Esophagus squamous epithelium (tissue), 5 donors: Measurements from ENCODE around the gene HECTD1. TPM values are rescaled to one million over a fixed set of nuclear protein-coding genes. Genes with fewer than 3 reads are reported as not detected.

Experiments
- DNase-seq: peaks from one replicate; lab custom pipeline; 2025; lab: John Stamatoyannopoulos, UW
- H3K27ac ChIP-seq, 4 donors: fragments of 200-600 bp; sonication (generic); one replicate each; pipeline ENCODE4 v1.5.1; 2016 to 2019; ENCODE audit warnings: mild to moderate bottlenecking in 1 of 4
- H3K27me3 ChIP-seq, 4 donors: fragments of 200-600 bp; sonication (generic); 1 replicate in 3 of 4; 2 replicates in 1 of 4; pipeline versions ENCODE4 v1.5.1 to v1.6.0; 2017 to 2021; ENCODE audit warnings: antibody characterized with exemption in 1 of 4
- H3K36me3 ChIP-seq, 3 donors: fragments of 200-600 bp; sonication (generic); one replicate each; pipeline ENCODE4 v1.5.1; 2016 to 2019
- H3K4me1 ChIP-seq, 3 donors: fragments of 200-600 bp; sonication (generic); one replicate each; pipeline ENCODE4 v1.5.1; 2017 to 2019
- H3K4me3 ChIP-seq, 4 donors: fragments of 200-600 bp; sonication (generic); 1 replicate in 3 of 4; 2 replicates in 1 of 4; pipeline ENCODE4 v1.5.1; 2016 to 2019; ENCODE audit warnings: mild to moderate bottlenecking in 2 of 4, moderate library complexity in 1 of 4
- H3K9me3 ChIP-seq, 3 donors: fragments of 200-600 bp; sonication (generic); one replicate each; pipeline ENCODE4 v1.5.1; 2016 to 2019
- POLR2A ChIP-seq, 4 donors: fragments of 450-650 bp; IDR thresholded peaks; one replicate each; pipeline ENCODE4 v1.6.1; 2017; ENCODE audit warnings: antibody characterized with exemption in 4 of 4, mild to moderate bottlenecking in 4 of 4, moderate library complexity in 3 of 4
- WGBS, 2 donors: methylation state at CpG; one replicate each; pipeline ENCODE4 v1.1.5; 2018; 5-methylcytosine and 5-hydroxymethylcytosine counted together
- intact Hi-C: fragments of 100-400 bp; cut with DNase I; formaldehyde crosslinking; loops from one replicate; pipeline ENCODE4 v1.15.0; 2022
- total RNA-seq, 4 donors: library from RNA; depleted of rRNA; stranded (reverse); fragments of >200 nt; gene quantifications; one replicate each; pipeline ENCODE4 v1.1.0, GENCODE V29; 2016
- TF ChIP-seq, protein P1 (sequence below), 6 experiments: fragments of 450-650 bp in 4 of 6; fragments of 200-600 bp in 2 of 6; sonication (generic) in 2 of 6; IDR thresholded peaks; one replicate each; pipeline ENCODE4 v1.5.1; 2016 to 2019; ENCODE audit warnings: antibody characterized with exemption in 6 of 6, mild to moderate bottlenecking in 4 of 6, moderate library complexity in 4 of 6
- donor health status: DM: yes; HTN: yes; CAD: no.

HECTD1 gene
- total RNA-seq, 4 donors from 2014 or later, result 175 to 250 (median 194) TPM

DNA sequence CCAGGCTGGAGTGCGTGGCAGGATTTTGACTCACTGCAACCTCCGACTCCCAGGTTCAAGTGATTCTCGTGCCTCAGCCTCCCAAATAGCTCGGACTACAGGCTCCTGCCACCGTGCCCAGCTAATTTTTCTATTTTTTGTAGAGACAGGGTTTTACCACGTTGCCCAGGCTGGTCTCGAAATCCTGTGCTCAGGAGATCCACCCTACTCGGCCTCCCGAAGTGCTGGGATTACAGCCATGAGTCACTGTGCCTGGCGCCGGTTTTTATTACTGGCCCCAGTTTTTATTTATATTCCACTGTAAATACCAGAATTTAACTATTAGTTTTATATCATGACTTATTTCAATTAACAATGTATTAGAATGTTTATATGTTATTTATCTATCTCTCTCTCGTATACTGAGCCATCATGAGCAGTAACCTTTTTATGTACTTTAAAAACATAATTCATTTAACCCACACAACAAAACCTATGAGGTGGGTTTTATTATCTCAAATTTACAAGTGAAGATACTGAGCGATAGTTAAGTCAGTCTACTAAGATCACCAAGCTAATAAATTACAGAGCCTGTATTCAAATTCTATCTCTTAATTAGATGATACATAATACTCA lies 47.8 kb downstream of the HECTD1 start:
- Histone ChIP-seq H3K4me3 (no peak overlapping the region), H3K4me1 (peaks cover 0 to 16% (median 0%) of the 10 kb centered on the region in 3 donors), H3K27me3 (no peaks in the 10 kb centered on the region), H3K9me3 (no peaks in the 10 kb centered on the region), H3K27ac (peak overlapping the region in 2 of 4 donors; percentile 9 to 29), H3K36me3 (peaks cover 0 to 100% (median 21%) of the 10 kb centered on the region in 3 donors)
- intact Hi-C loops, result no loop called here
- no peak for TF ChIP-seq POLR2A (IDR thresholded peaks at IDR 0.05)
- TF ChIP-seq, protein P1, sequence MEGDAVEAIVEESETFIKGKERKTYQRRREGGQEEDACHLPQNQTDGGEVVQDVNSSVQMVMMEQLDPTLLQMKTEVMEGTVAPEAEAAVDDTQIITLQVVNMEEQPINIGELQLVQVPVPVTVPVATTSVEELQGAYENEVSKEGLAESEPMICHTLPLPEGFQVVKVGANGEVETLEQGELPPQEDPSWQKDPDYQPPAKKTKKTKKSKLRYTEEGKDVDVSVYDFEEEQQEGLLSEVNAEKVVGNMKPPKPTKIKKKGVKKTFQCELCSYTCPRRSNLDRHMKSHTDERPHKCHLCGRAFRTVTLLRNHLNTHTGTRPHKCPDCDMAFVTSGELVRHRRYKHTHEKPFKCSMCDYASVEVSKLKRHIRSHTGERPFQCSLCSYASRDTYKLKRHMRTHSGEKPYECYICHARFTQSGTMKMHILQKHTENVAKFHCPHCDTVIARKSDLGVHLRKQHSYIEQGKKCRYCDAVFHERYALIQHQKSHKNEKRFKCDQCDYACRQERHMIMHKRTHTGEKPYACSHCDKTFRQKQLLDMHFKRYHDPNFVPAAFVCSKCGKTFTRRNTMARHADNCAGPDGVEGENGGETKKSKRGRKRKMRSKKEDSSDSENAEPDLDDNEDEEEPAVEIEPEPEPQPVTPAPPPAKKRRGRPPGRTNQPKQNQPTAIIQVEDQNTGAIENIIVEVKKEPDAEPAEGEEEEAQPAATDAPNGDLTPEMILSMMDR (IDR thresholded peaks at IDR 0.05), result no peak
- no peak for DNase-seq
- 73 to 81% methylated on average over 13 of the region's 13 CpGs for WGBS, 2 donors

DNA sequence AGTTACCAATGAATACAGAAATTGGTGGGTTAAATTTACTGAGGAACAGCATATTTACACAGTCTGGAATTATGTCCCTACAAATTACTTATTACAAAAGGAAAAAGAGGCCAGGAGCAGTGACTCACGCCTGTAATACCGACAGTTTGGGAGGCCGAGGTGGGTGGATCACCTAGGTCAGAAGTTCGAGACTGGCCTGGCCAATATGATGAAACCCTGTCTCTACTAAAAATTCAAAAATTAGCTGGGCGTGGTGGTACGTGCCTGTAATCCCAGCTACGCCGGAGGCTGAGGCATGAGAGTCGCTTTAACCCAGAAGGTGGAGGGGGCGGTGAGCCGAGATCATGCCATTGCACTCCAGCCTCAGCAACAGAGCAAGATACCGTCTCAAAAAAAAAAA lies 52.6 kb downstream of the HECTD1 start:
- intact Hi-C loops, result no loop called here
- Histone ChIP-seq H3K27ac (no peak overlapping the region), H3K27me3 (no peaks in the 10 kb centered on the region), H3K36me3 (peaks cover 9 to 100% (median 26%) of the 10 kb centered on the region in 3 donors), H3K9me3 (no peaks in the 10 kb centered on the region), H3K4me3 (no peak overlapping the region), H3K4me1 (peaks cover 0 to 7% (median 0%) of the 10 kb centered on the region in 3 donors)
- WGBS, 2 donors, result 73 to 75% methylated on average over 9 to 11 of the region's 12 CpGs
- DNase-seq, result no peak
- TF ChIP-seq, protein P1 (IDR thresholded peaks at IDR 0.05), result no peak
- TF ChIP-seq POLR2A (IDR thresholded peaks at IDR 0.05), result no peak

DNA sequence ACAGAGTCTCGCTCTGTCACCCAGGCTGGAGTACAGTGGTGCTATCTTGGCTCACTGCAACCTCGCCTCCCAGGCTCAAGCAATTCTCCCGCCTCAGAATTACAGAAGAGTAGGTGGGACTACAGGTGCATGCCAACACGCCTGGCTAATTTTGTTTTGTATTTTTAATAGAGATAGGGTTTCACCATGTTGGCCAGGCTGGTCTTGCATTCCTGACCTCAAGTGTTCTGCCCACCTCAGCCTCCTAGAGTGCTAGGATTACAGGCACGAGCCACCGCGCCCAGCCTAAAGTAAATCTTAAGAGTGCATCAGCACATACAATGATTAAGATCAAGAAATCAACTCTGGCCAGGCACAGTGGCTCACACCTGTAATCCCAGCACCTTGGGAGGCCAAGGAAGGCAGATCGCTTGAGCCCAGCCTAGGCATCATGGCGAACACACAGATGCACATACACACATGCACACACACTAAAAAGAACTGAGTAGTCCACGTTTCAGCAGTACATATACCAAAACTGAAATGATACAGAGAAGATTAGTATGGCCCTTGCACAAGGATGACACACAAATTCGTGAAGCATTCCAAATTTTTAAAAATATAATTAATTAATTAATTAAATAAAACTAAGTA lies 65.0 kb downstream of the HECTD1 start:
- Histone ChIP-seq H3K4me3 (no peak overlapping the region), H3K27me3 (no peaks in the 10 kb centered on the region), H3K9me3 (no peaks in the 10 kb centered on the region), H3K36me3 (peaks cover 8 to 100% (median 27%) of the 10 kb centered on the region in 3 donors), H3K4me1 (no peaks in the 10 kb centered on the region), H3K27ac (no peak overlapping the region)
- intact Hi-C loops, result no loop called here
- no peak for TF ChIP-seq POLR2A (IDR thresholded peaks at IDR 0.05)
- TF ChIP-seq, protein P1 (IDR thresholded peaks at IDR 0.05), result no peak
- no peak for DNase-seq
- WGBS, 2 donors, result 88 to 91% methylated on average over 8 to 11 of the region's 11 CpGs

DNA sequence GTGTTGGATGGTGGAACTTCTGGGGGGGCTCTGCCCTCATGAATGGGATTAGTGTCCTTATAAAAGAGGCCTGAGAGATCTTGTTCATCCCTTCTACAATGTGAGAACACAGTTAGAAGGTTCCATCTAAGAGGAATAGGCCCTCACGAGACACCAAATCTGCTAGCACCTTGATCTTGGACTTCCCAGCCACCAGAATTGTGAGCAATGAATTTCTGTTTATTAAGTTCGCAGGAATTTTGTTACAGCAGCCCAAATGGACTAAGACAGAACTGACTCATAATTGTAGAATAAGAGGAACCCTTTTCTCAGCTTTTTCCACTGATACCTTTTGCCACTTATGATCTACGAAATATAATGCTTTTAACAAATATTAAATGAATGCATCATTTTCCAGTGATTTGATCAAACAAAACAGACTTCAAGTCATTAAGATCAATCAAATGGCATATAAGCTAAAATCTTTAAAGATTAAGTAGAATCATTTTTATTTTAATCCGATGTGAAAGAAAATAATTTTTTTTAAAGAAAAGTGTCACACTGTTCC lies 68.2 kb downstream of the HECTD1 start:
- Histone ChIP-seq H3K36me3 (peaks cover 11 to 100% (median 26%) of the 10 kb centered on the region in 3 donors), H3K4me3 (no peak overlapping the region), H3K4me1 (no peaks in the 10 kb centered on the region), H3K9me3 (no peaks in the 10 kb centered on the region), H3K27ac (no peak overlapping the region), H3K27me3 (no peaks in the 10 kb centered on the region)
- TF ChIP-seq POLR2A (IDR thresholded peaks at IDR 0.05), result no peak
- TF ChIP-seq, protein P1 (IDR thresholded peaks at IDR 0.05), result no peak
- 92 to 100% methylated on average over 3 to 4 of the region's 4 CpGs for WGBS, 2 donors
- intact Hi-C loops, result no loop called here
- no peak for DNase-seq

DNA sequence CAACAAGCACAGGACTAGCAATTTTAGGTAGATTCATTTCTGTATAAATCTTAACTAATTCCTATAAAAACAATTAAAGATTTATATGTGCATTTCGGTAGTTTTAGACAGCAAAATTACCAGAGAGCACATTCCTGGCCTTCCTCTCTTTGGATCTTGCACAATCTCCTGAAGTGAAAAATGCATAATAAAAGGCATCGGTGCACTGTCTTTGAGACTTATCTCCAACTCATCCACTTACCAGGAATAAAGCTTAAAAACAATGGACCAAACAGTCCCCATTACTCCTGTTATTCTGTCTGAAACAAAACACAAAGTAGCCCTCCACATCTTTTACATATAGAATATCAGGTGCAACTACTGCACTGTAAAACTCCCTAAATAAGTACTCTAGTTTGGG lies 69.3 kb downstream of the HECTD1 start:
- intact Hi-C loops, result no loop called here
- no peak for DNase-seq
- Histone ChIP-seq H3K4me3 (no peak overlapping the region), H3K36me3 (peaks cover 8 to 100% (median 26%) of the 10 kb centered on the region in 3 donors), H3K9me3 (no peaks in the 10 kb centered on the region), H3K27me3 (no peaks in the 10 kb centered on the region), H3K27ac (no peak overlapping the region), H3K4me1 (no peaks in the 10 kb centered on the region)
- no peak for TF ChIP-seq POLR2A (IDR thresholded peaks at IDR 0.05)
- TF ChIP-seq, protein P1 (IDR thresholded peaks at IDR 0.05), result no peak
- 81 to 82% methylated on average over 2 of the region's 2 CpGs for WGBS, 2 donors
